ENCODE results near the gene RBM5.
"Not testable (repeated sequence)": the region's sequence is repeated elsewhere in the genome, so short reads cannot be mapped to it uniquely, and the experiment has no call there.

Gene RBM5

DNA sequence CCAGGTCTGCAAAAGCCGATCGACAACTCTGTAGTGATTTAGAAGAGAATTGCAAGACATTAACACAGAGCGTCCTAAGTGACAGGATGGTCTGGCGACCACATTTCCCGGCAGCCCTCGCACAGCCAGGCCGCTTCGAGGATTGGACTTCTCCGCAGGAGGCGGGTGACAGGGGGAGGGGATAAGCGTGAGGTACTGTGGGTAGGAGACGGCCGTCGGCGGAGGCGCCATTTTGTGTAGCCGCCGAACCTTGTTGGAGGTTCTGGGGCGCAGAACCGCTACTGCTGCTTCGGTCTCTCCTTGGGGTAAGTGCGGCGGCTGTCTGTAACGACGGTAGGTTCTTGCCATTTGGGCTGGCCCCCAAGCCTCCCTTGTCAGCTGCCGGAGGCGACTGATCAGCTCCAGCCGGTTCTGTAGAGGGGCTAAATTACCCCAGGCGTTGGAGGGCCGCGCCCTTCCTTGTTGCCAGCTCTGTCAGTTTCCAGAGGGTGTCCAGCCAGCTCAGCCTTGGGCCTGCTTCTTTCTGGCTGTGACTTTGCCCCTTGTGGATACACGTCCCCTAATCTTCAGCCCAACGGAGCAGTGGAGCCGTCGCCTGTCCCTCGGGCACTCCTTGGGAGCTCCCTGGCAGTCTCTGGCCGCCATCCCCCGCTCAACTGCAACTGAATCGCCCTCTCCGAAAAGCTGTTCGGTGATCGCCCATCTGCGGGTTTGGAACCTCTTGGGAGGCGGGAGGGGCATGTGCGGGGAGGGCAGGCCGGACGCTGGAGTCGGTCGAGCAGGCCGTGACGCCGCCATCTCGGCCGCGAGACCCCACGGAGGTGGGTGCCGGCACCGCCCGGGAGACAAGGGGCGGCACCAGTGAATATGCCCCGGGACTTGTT is at the start of gene RBM5:
Gene RBM5, plus strand, starts transcription at position 195 of the 884 bp plus-strand sequence. CDS start 1,516 bp downstream, outside the sequence.
- peak; percentile 81 for DNase-seq

DNA sequence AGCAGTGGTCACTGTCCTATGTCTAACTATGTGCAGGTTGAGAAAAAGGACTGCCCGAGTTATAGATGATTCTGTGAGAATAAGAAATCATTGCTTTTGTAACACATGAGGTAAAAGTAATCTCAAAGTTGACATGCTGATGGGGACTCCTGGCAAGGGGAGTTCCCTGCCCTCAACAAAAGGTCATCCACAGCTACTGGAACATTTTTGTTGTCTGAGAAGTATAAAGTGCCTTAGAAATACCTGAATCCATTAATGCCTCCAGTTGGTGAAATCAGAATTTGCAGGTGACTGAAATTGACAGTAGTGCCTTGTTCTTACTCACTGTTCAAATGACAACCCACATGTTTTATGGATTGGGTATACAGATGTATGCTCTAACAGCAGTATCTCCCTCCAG is 43.7 kb upstream of the RBM5 start:
- no peak for DNase-seq

DNA sequence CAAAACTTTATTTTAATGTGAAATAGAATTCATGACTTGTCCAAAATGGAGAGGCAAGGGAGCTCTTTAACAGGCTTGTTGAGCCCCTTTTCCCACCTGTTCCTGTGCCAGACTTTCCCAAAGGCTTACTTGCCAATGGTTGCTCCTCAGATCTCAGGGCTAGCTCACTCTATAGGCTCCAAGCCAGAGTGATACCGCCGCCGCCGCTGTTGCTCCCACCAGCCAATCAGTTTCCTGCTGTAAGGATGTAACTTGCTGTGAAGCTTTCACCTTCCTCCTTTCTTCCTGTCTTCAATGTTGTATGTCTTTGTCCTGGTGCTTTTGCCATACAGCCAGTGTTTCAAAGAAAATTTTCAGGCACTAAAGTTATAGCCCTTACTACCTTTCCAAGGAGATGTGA is 41.3 kb upstream of the RBM5 start:
- no peak for DNase-seq

DNA sequence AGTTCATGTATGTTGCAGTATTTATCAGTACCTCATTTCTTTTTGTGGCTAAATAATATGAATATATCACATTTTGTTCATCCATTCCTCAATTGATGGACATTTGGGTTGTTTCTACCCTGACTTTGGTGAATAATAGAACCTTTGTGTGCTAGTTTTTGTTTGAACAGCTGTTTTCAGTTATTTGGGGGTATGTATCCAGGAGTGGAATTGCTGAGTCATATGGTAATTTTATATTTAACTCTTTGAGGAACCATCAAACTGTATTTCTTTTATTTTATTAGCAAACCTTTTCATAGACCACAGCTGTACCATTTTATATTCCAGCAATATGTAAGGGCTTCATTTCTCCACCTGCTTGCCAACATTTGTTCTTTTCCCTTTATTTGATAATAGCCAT is 38.4 kb upstream of the RBM5 start:
- DNase-seq, result no peak

DNA sequence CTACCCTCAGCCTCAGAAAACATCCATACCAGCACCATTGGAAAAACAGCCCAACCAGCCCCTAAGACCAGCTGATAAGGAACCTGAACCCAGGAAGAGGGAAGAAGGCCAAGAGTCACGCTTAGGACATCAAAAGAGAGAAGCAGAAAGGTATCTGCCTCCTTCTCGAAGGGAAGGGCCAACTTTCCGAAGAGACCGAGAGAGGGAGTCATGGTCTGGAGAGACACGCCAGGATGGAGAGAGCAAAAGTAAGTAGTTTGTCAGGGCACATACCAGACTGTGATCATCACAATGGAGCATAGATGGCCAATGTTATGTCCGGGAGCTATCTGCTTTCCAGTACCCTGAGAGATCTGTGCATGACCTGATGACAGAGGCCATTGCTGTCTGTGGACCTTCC is 31.0 kb upstream of the RBM5 start:
- no peak for DNase-seq

DNA sequence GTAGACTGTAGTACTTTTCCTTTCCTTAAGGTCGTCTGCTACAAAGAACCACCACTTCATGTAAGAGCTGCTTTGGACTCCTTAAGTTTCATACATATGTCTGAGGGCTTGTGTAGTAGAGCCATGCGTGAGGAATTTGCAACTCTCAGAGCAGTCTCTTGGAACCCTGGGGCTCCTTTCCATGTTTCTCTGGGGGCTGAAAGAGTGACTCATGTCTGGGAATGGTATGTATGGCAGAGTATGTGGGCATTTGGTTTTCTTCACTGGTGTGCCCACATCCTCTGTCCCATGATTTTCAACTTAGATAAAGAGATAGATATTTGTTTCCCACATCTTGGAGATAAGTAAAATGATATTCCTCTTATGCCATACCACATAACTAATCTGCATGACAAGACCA is 20.6 kb upstream of the RBM5 start:
- no peak for DNase-seq

DNA sequence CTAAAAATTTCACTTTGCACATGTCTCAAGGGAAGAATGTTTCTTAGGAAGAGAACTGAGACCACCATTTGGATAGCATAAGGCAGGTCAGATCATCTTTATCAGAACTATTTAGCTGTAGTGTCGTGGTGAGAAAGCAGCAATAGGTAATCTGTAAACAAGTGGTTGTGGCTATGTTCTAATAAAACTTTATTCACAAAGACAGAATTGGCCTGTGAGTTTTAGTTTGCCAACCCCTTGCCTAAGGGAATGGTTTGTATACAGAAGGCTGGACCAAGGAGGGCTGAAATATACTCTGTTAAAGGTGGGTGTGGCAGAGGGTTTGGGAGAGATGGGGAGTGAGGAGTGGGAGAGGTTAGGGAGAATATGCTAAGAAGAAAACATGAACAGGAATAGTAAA is 10.6 kb upstream of the RBM5 start:
- no peak for DNase-seq

DNA sequence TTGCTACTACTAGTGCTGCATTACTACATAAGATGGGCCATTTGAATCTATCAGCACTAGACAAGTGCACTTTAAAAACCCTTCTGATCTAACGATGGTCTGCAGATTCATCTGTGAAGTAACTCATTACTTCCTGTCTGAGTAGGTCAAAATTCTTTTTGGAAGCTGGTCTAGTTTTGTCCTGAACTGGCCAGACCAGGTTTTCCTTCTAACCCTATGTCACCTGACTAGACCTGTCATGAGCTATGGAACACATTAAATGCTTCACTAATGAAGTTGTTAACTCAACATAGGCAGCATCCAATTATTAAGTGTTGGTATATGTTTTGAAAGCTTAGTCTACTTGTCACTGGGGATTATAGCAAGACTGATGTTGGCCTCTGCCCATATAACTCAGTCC is 10.1 kb upstream of the RBM5 start:
- no peak for DNase-seq

DNA sequence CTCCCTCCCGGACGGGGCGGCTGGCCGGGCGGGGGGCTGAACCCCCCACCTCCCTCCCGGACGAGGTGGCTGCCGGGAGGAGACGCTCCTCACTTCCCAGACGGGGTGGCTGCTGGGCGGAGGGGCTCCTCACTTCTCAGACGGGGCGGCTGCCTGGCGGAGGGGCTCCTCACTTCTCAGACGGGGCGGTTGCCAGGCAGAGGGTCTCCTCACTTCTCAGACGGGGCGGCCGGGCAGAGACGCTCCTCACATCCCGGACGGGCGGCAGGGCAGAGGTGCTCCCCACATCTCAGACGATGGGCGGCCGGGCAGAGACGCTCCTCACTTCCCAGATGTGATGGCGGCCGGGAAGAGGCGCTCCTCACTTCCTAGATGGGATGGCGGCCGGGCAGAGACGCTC is 3.8 kb upstream of the RBM5 start:
- DNase-seq, result not testable (repeated sequence)

DNA sequence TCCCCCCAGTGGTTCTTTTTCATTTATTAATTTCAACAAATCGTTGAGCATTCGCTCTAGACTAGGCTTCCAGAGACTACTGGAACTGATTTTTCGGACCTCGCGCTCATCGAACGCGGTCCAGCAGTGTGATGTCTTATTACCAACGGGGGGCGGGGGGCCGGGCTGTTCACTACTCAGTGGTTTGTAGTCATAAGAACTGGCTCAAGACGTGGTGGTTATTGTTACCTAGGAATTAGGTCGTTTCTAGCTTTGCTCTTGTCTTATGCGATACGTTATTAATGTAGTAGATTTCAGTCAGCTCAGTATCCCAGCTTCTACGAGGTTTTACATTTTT is 858 bp downstream of the RBM5 start:
- no peak for DNase-seq

DNA sequence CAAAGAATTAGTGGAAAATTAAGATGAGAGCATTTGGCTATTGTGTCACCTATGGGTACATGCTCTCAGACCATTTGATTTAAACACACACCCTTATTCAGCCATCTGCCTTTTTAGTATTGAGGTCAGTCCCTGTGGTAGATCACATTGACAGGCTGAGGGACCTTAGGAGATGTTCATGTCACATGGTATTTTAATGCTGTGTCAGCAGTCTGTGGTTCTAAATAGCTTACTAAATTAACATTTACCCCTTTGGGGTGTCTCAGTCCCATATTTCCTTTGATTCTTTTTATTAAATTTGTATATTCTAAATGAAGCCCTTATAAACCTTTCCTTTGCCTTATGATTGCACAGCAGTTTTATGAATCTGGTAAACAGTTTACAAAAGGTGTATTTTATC is 2.3 kb downstream of the RBM5 start:
- DNase-seq, result no peak

DNA sequence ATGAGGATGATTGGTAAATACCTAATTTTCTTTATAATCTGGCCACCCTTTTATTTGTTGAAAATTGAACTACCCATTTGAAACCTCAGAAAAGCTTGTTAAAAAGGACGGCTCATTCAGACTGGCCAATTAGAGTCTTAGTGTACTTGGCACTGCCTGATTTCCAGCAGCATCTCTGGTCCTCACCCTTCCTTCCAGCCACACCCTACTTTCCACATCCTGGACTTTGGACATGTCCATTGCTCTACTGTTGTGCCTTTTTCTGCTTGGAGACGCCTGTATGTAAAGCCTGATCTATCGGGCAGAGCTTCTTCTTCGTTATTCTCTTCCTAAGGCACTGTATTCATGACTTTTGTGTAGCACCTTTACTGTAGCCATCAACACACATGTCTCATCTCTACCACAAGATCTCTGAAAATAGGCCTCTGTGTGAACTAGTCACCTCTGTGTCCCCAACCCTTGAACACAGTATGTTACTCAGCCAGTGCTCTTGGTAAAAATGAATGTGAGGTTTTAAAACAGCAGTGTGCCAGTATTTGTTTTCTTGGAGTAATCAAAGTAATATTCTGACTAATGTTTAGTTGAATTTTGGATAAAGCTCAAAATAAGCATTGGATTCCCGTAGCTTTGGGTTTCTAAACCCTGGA is 6.8 kb downstream of the RBM5 start:
- no peak for DNase-seq

DNA sequence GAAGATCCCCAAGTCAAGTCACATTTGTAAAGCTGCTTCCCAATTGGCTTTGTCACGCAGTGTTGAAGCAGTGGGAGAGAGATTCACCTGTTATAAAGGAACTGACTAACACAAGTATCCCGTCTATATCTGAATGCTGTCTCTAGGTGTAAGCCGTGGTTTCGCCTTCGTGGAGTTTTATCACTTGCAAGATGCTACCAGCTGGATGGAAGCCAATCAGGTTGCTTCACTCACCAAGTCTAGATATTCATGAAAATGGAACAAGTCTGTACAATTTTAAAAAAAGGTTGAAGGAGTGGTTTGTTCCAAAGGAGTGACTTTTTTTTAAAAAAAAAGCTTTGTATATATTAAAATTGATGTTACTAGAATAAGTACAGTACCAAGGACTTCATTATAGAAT is 11.7 kb downstream of the RBM5 start:
- DNase-seq, result no peak

DNA sequence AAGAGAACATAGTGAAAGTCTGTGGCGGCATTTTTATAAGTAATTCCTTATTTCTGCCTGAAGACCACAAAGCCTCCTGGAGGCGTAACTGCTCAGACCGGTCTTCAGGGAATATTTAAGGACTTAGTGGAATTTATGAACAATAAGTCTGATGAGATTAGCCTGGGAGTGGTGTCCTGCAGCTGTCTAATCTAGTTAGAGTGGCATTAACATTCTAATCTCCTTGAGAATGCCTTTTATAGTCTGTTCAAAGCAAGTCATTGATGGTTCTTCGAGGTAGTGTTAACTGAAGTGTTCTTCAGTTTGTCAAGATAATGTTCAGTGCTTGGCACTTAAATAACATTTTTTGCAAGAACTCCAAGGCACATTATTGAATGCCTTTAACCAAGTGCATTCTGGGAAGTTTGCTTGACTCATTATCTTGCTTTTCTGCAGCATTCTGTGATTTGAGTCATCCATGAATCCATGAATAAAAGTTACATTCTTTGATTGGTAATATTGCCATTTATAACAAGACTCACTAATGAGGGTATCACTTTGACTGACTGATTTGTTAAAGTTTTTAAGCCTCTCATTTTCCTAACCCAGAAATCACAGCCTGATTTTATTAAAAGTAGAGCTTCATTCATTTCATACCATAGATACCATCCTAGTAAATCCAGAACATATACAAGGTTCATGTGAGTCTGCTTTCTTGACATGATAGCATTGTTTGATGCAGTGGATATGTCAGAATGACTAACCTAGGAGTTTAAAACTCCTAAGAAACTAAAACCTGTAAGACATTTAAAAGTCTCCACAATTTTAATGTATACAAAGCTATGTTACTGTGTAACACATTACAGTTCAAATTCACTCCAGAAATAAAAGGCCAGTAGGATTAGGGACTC is 12.5 kb downstream of the RBM5 start:
- no peak for DNase-seq

DNA sequence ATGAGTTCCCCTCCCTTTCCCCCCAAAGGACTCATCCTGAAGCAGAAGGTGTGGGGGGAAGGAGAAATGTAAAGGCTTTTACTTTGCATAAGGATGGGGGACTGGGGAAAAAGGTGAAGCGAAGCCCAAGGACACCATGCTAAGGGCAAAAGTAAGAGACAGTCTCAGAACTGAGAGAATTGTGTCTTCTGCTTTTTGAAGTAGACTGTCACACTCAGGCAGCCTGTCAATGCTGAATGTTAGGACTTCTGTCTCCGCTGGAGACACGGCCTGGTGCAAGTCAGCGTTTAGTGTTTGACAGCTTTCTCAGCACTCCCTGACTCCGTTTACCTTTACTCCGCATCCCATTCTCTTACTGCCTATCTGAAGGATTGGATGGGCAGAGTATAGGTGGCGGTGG is 13.8 kb downstream of the RBM5 start:
- DNase-seq, result no peak

DNA sequence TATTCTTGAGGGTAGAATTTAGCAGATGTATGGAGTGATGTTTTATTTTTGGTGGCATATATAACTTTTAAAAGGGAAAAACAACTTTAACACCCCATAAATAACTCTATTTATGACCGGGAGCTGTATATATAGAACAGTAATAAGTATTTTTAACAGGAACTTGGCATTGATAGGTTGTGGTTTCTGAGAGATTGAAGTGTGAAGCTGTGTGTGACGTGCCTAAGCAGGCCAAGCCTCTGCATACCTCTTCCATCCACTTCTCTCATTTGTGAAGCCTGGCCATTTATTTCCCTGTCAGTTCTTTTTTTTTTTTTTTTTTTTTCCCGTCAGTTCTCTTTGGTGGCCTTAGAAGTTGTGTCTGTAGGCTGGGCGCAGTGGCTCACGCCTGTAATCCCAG is 23.0 kb downstream of the RBM5 start:
- no peak for DNase-seq

DNA sequence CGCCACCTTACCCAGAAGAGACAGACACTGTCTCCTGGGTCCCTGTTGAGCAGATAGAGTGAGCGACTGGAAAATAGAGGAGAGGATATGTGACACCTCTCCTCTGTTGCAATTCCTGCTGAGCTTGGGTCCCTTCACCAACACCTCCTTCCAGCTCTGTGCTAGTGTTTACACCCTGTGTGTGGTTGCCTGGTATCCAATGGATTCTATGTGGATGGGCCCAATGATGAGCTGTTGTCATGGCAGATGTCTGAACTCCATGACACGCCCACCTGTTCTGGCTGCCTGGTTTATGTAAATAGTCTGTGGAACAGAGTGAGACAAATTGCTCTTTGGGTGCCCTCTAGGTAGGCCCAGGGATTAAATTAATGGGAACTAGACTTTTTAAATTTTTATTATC is 23.7 kb downstream of the RBM5 start:
- no peak for DNase-seq

DNA sequence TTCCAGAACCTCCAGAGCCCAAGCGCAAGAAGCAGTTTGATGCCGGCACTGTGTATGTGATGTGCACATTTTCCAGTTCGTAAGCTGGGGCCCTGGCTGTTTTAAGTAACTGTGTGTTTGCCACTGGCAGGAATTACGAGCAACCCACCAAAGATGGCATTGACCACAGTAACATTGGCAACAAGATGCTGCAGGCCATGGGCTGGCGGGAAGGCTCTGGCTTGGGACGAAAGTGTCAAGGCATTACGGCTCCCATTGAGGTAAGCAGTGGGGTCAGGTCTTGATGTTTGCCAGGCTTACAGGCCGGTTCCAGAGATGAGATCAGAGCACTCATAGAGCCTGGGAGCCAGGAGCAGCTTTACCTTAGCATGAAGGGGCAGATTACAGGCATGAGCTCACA is 28.4 kb downstream of the RBM5 start:
- no peak for DNase-seq

DNA sequence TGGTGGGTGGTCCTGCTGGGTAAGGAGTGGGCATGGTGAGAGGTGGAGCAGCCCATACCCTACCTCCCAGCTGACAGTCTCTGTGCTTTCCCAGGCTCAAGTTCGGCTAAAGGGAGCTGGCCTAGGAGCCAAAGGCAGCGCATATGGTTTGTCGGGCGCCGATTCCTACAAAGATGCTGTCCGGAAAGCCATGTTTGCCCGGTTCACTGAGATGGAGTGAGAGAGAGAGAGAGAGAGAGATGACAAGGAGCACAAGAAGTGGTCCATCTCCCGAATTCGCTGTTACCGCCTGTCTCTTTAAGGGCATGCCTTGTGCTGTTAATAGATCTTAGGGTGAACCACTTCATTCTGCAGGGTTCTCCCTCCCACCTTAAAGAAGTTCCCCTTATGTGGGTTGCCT is 29.5 kb downstream of the RBM5 start:
- no peak for DNase-seq

DNA sequence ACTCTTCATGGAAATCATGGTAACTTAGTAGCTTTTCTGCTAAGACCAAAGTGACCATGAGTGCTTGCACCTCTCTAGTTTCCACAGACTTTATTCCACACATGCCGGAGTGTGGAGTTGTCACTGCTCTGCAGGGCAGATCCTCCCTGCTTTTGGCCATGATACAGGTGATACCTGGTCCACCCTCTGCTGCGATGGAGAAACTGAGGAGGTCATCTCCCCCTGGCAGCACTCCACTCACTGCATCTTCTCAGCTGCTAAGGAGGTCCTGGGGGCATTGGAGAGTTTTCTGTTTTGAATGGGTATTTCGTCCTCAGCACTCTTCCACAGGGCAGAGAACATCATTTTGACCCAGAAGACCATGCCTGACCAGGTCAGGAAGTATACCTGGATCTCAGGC is 31.1 kb downstream of the RBM5 start:
- no peak for DNase-seq

DNA sequence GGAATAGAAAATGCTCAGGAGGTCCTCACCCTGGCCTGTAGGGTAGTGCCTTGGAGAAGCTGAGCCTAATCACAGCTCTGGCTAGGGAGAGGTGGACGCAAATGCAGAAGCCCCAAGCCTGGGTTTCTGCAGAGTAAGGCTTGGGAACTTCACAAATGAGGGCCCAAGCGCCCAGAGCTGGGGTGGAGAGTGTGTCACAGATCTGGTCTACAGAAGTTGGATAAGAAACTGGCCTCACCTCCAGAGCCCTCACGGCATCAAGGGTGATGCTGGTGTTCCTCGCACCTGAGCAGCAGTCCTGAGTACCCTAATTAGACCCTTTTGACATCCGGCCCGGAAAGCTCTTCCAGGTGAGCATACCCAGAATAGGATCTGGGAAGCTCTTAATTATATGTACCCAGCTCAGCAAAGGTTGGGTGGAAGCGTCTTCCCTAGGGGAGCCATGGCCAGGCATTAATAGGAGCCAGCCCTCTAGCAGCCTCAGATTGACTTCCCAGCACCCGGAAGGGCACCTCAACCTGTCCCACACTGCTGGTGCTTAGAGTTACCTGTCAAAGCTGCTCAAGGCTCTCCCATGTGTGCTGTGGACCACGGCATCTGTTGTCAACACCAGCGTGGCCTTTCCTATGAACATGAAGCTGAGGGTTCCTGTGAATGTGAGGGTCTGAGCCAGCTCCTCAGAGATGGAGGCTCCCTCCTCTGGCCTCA is 31.8 kb downstream of the RBM5 start:
- DNase-seq, result no peak

DNA sequence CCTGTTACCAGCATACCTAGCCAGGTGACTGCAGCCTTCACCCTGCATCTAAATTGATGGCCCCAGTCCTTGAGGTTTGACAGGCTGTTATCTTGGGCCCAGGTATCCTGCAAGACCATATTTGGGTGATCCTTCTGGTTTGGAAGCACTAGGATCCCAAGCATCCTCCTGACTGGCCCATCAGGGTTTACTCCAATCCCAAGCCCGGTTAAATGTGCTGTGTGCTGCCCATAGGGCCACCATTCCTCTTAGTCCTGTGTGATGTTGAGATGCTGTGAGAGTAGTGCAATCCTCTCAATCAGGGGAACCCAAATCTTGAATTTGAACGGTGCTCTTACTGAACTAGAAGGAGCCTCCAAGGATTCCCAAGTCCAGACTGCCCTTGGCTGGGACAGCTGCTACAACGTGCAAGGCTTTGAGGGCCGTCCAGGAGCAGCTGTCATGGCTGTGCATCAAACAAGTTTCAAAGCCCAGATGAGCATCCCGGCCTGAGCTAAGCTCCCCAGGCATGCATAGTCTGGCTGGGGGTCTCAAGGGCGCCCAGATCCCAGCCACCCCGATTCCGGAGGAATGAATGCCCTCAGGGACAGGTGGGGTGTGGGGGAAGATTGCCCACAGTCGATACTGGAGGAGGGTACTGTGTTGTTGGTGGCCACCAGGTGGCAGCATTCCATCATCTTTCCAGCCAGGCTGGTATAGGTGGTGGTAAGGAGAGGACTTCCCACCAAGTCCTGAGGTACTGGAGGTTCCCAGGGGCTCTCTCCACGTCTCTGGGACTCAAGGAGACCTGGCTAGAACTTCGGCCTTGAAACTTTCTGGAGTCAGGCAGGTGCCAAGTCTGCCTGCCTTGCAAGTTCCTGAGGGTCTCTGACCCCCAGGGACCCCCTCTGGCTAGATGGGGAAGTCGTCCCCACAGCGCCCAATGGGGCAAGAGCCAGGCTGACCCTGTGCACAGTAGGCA is 32.6 kb downstream of the RBM5 start:
- DNase-seq, result no peak
